CD4-positive, alpha-beta memory T cell (primary cell): ENCODE measurements around the gene HERPUD2. TPM values are rescaled to one million over a fixed set of nuclear protein-coding genes. Genes with fewer than 3 reads are reported as not detected.
"Not testable (repeated sequence)": the region's sequence is repeated elsewhere in the genome, so short reads cannot be mapped to it uniquely, and the experiment has no call there.

ENCODE experiments used
- CTCF ChIA-PET: fragments of 350-600 bp; sonication (Branson Sonifier 250); formaldehyde crosslinking; loops from one replicate; lab custom pipeline; 2021; ENCODE audit warnings: inconsistent platforms; ENCODE audit not compliant: partially characterized antibody; lab: Charles Lee
- POLR2A ChIA-PET: fragments of 350-600 bp; sonication (Branson Sonifier 250); formaldehyde crosslinking; loops from one replicate; lab custom pipeline; 2021; ENCODE audit not compliant: partially characterized antibody; lab: Charles Lee
- DNase-seq, 5 donors: peaks; one replicate each; pipeline versions ENCODE4 v3.0.0 to v3.0.0-alpha.2; 2020 to 2022; ENCODE audit warnings: mixed read lengths in 1 of 5
- H3K27ac ChIP-seq: one replicate; pipeline ENCODE4 v1.7.0; 2013; ENCODE audit warnings: low read depth, low read length
- H3K27me3 ChIP-seq: 2 replicates; pipeline ENCODE4 v1.7.0; 2013; ENCODE audit warnings: mild to moderate bottlenecking, low read length, moderate library complexity; ENCODE audit not compliant: insufficient read depth
- H3K36me3 ChIP-seq: 2 replicates; pipeline ENCODE4 v1.7.0; 2013; ENCODE audit warnings: mild to moderate bottlenecking, low read length, moderate library complexity; ENCODE audit not compliant: insufficient read depth
- H3K4me1 ChIP-seq: 2 replicates; pipeline ENCODE4 v1.7.0; 2013; ENCODE audit warnings: mild to moderate bottlenecking, low read length, moderate library complexity; ENCODE audit not compliant: insufficient read depth
- H3K4me3 ChIP-seq, 2 donors: one replicate each; pipeline ENCODE4 v1.7.0; 2013; ENCODE audit warnings: low read length in 2 of 2, mild to moderate bottlenecking in 1 of 2
- H3K9me3 ChIP-seq, 2 donors: one replicate each; pipeline ENCODE4 v1.7.0; 2013; ENCODE audit warnings: low read length in 2 of 2, control low read depth in 1 of 2; ENCODE audit not compliant: control insufficient read depth in 1 of 2
- H3K27ac Mint-ChIP-seq, 7 donors: one replicate each; pipeline ENCODE4 v1.8.0; 2020 to 2021; ENCODE audit warnings: mixed read lengths in 7 of 7, mild to moderate bottlenecking in 6 of 7, inconsistent platforms in 3 of 7, moderate library complexity in 3 of 7
- H3K27me3 Mint-ChIP-seq, 2 donors: one replicate each; pipeline ENCODE4 v1.8.0; 2020 to 2021; ENCODE audit warnings: mixed read lengths in 2 of 2
- H3K36me3 Mint-ChIP-seq, 2 donors: one replicate each; pipeline ENCODE4 v1.8.0; 2020 to 2021; ENCODE audit warnings: mixed read lengths in 2 of 2, inconsistent platforms in 1 of 2, mild to moderate bottlenecking in 1 of 2
- H3K4me1 Mint-ChIP-seq, 4 donors: one replicate each; pipeline ENCODE4 v1.8.0; 2020 to 2021; ENCODE audit warnings: mixed read lengths in 4 of 4, mild to moderate bottlenecking in 1 of 4
- H3K4me3 Mint-ChIP-seq, 8 donors: one replicate each; pipeline ENCODE4 v1.8.0; 2020 to 2021; ENCODE audit warnings: mixed read lengths in 8 of 8, mild to moderate bottlenecking in 7 of 8, moderate library complexity in 6 of 8, inconsistent platforms in 3 of 8
- H3K9me3 Mint-ChIP-seq, 8 donors: one replicate each; pipeline ENCODE4 v1.8.0; 2020 to 2021; ENCODE audit warnings: mixed read lengths in 8 of 8, mild to moderate bottlenecking in 5 of 8, inconsistent platforms in 3 of 8, moderate library complexity in 1 of 8
- intact Hi-C: fragments of 100-400 bp; cut with micrococcal nuclease; formaldehyde crosslinking; loops from one replicate; pipeline ENCODE4 v1.15.1; 2023
- polyA plus RNA-seq, 2 donors: library from polyadenylated mRNA; unstranded; fragments of 300-500 nt; fragmentation: Illumina TruSeq; gene quantifications; one replicate each; pipeline ENCODE4 v1.2.3, GENCODE V29; 2021
- total RNA-seq, 2 experiments: library from RNA; stranded (reverse); gene quantifications; one replicate each; pipeline ENCODE4 v1.2.3, GENCODE V29; 2021

Gene HERPUD2
- total and polyA plus RNA-seq, 4 experiments from 2014 or later = 67.3 to 99.2 (median 80.5) TPM

DNA sequence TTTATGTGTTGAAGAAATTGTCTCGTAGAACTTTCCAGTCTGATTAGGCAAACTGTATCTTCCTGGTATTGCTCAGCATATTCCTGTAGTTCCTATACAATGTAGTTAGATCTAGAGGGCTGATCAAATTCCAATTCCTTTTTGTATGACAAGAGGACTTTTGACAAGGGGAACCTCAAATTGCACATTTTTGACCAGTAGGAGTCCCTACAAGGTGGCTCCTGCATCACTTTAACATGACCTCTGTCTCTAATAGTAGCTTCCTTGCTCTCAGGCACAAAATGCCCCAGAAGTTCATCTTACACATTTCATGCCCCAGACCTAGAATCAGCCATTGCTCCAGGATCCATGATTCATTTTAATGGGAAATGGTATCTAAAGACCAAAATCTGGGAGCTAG is 18.7 kb downstream of the HERPUD2 start:
- Histone ChIP-seq H3K36me3 (no peaks in the 10 kb centered on the region), H3K4me3 (no peak overlapping the region), H3K27me3 (no peaks in the 10 kb centered on the region), H3K27ac (no peak overlapping the region), H3K4me1 (peaks cover 63% of the 10 kb centered on the region), H3K9me3 (no peaks in the 10 kb centered on the region)
- Mint-ChIP-seq H3K4me1 (peaks cover 50 to 84% (median 64%) of the 10 kb centered on the region in 4 donors), H3K27ac (peak overlapping the region in 3 of 7 donors; percentile 36 to 73 (median 46)), H3K27me3 (no peaks in the 10 kb centered on the region), H3K36me3 (peaks cover 5 to 19% of the 10 kb centered on the region in 2 donors), H3K9me3 (no peaks in the 10 kb centered on the region), H3K4me3 (peak overlapping the region in 1 of 8 donors; percentile 47)
- POLR2A ChIA-PET = interaction anchor here (0.7 to 1.5 kb wide), 3 partner anchors 12 to 19 kb away, joined by 3 to 6 read pairs (median 3); partner anchors contain the start of gene HERPUD2
- intact Hi-C loops = loop anchor here (2.0 kb wide), 1 partner anchor 15 kb away; no protein-coding TSS in a partner anchor
- DNase-seq = no peak
- CTCF ChIA-PET = interaction anchor here (0.8 kb wide), 1 partner anchor 16 kb away, joined by 4 read pairs; no protein-coding TSS in a partner anchor

GRCh38 chr7:35670856-35671569 is 23.9 kb downstream of the HERPUD2 start:
- Mint-ChIP-seq H3K27me3 (no peaks in the 10 kb centered on the region), H3K36me3 (peaks cover 37 to 65% of the 10 kb centered on the region in 2 donors), H3K9me3 (no peaks in the 10 kb centered on the region), H3K27ac (peak overlapping the region in 3 of 7 donors; percentile 7 to 88 (median 65)), H3K4me1 (peaks cover 26 to 55% (median 38%) of the 10 kb centered on the region in 4 donors), H3K4me3 (peak overlapping the region in 1 of 8 donors; percentile 24)
- no peak for DNase-seq
- H3K27ac ChIP-seq = no peak overlapping the region
- H3K4me1 ChIP-seq = peaks cover 19% of the 10 kb centered on the region
- POLR2A ChIA-PET = no interaction called here
- intact Hi-C loops = no loop called here
- no peaks in the 10 kb centered on the region for H3K9me3 ChIP-seq
- peaks cover 24% of the 10 kb centered on the region for H3K36me3 ChIP-seq
- no peak overlapping the region for H3K4me3 ChIP-seq
- H3K27me3 ChIP-seq = no peaks in the 10 kb centered on the region
- CTCF ChIA-PET = interaction anchor here (0.9 to 1.1 kb wide), 2 partner anchors 31 to 236 kb away, joined by 3 read pairs; no protein-coding TSS in a partner anchor

- H3K27ac ChIP-seq, POLR2A ChIA-PET, H3K27me3 Mint-ChIP-seq, H3K9me3 ChIP-seq, H3K36me3 ChIP-seq, H3K27me3 ChIP-seq, H3K4me3 Mint-ChIP-seq, intact Hi-C loops, H3K4me3 ChIP-seq, CTCF ChIA-PET, H3K9me3 Mint-ChIP-seq, DNase-seq: not testable (repeated sequence)
- Mint-ChIP-seq H3K27ac (peak overlapping the region in 1 of 7 donors; percentile 26), H3K36me3 (peaks cover 67 to 81% of the 10 kb centered on the region in 2 donors), H3K4me1 (peaks cover 25 to 77% (median 53%) of the 10 kb centered on the region in 4 donors)
- peaks cover 19% of the 10 kb centered on the region for H3K4me1 ChIP-seq
Measured at GRCh38 chr7:35660411-35660810, 34.5 kb downstream of the HERPUD2 start.

- H3K36me3 ChIP-seq = no peaks in the 10 kb centered on the region
- H3K9me3 Mint-ChIP-seq = peaks cover 0 to 9% (median 6%) of the 10 kb centered on the region in 8 donors
- H3K4me1 ChIP-seq = peaks cover 33% of the 10 kb centered on the region
- POLR2A ChIA-PET = interaction anchor here (1.2 kb wide), 1 partner anchor 36 kb away, joined by 3 read pairs; the partner anchor contains the start of gene HERPUD2
- H3K27ac ChIP-seq = no peak overlapping the region
- DNase-seq = no peak
- intact Hi-C loops = loop anchor here (5.0 kb wide), 1 partner anchor 34 kb away; no protein-coding TSS in a partner anchor
- H3K4me3 Mint-ChIP-seq = no peak overlapping the region
- CTCF ChIA-PET = no interaction called here
- no peak overlapping the region for H3K4me3 ChIP-seq
- H3K36me3 Mint-ChIP-seq = peaks cover 63 to 77% of the 10 kb centered on the region in 2 donors
- H3K27me3 ChIP-seq = no peaks in the 10 kb centered on the region
- peaks cover 36 to 79% (median 57%) of the 10 kb centered on the region in 4 donors for H3K4me1 Mint-ChIP-seq
- H3K9me3 ChIP-seq = no peaks in the 10 kb centered on the region
- peak overlapping the region in 3 of 7 donors; percentile 3 to 65 (median 59) for H3K27ac Mint-ChIP-seq
- H3K27me3 Mint-ChIP-seq = no peaks in the 10 kb centered on the region
Measured at GRCh38 chr7:35658606-35659201, 36.2 kb downstream of the HERPUD2 start.

GRCh38 chr7:35657125-35657524 is 37.8 kb downstream of the HERPUD2 start:
- H3K36me3 Mint-ChIP-seq = peaks cover 65 to 77% of the 10 kb centered on the region in 2 donors
- DNase-seq = no peak
- Histone ChIP-seq H3K9me3 (no peaks in the 10 kb centered on the region), H3K27me3 (no peaks in the 10 kb centered on the region), H3K27ac (no peak overlapping the region), H3K36me3 (no peaks in the 10 kb centered on the region), H3K4me1 (peaks cover 49% of the 10 kb centered on the region), H3K4me3 (no peak overlapping the region)
- ChIA-PET POLR2A (interaction anchor here (0.8 to 1.6 kb wide), 2 partner anchors 9 to 17 kb away, joined by 3 to 5 read pairs; no protein-coding TSS in a partner anchor), CTCF (interaction anchor here (1.2 to 2.8 kb wide), 3 partner anchors 15 to 33 kb away, joined by 3 to 10 read pairs (median 3); no protein-coding TSS in a partner anchor)
- H3K9me3 Mint-ChIP-seq = peaks cover 0 to 24% (median 15%) of the 10 kb centered on the region in 8 donors
- peak overlapping the region in 4 of 7 donors; percentile 20 to 87 (median 44) for H3K27ac Mint-ChIP-seq
- no peaks in the 10 kb centered on the region for H3K27me3 Mint-ChIP-seq
- intact Hi-C loops = loop anchor here (5.0 kb wide), 1 partner anchor 35 kb away; no protein-coding TSS in a partner anchor
- peak overlapping the region in 3 of 8 donors; percentile 1 to 47 (median 38) for H3K4me3 Mint-ChIP-seq
- peaks cover 49 to 87% (median 67%) of the 10 kb centered on the region in 4 donors for H3K4me1 Mint-ChIP-seq

DNA sequence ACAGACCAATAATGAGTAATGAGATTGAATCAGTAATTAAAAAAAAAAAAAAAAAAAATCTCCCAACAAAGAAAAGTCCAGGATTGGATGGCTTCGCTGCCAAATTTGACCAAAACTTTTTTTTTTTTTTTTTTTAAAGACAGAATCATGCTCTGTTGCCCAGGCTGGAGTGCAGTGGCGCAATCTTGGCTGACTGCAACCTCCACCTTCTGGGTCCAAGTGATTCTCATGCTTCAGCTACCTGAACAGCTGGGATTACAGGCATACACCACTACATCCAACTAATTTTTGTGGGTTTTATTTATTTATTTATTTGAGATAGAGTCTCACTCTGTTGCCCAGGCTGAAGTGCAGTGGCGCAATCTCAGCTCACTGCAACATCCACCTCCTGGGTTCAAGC is 40.4 kb downstream of the HERPUD2 start:
- H3K27ac ChIP-seq, H3K27me3 ChIP-seq, H3K9me3 ChIP-seq, intact Hi-C loops, H3K4me3 ChIP-seq, H3K27me3 Mint-ChIP-seq, POLR2A ChIA-PET, H3K36me3 ChIP-seq, DNase-seq: not testable (repeated sequence)
- Mint-ChIP-seq H3K4me1 (peaks cover 53 to 89% (median 77%) of the 10 kb centered on the region in 4 donors), H3K36me3 (peaks cover 62 to 78% of the 10 kb centered on the region in 2 donors), H3K27ac (peak overlapping the region in 2 of 7 donors; percentile 1 to 3), H3K9me3 (peaks cover 0 to 20% (median 14%) of the 10 kb centered on the region in 8 donors), H3K4me3 (peak overlapping the region in 4 of 8 donors; percentile 43 to 73 (median 70))
- H3K4me1 ChIP-seq = peaks cover 66% of the 10 kb centered on the region
- CTCF ChIA-PET = interaction anchor here (0.7 to 1.1 kb wide), 3 partner anchors 12 to 1565 kb away, joined by 3 to 4 read pairs (median 3); no protein-coding TSS in a partner anchor
